Endodermal cell (in vitro differentiated cells): Measurements from ENCODE around the gene HUS1B. TPM values are rescaled to one million over a fixed set of nuclear protein-coding genes. Genes with fewer than 3 reads are reported as not detected.

Experiments
- DNase-seq: peaks from one replicate; pipeline ENCODE4 v3.0.0-alpha.2; 2017
- H3K27ac ChIP-seq: 2 replicates; pipeline ENCODE4 v1.5.1; 2013; ENCODE audit warnings: mild to moderate bottlenecking, low read depth, low read length, moderate library complexity
- H3K27me3 ChIP-seq: 2 replicates; pipeline ENCODE4 v1.6.1; 2013; ENCODE audit warnings: mild to moderate bottlenecking, low read length, moderate library complexity; ENCODE audit not compliant: insufficient read depth, control insufficient read depth, poor library complexity, severe bottlenecking
- H3K36me3 ChIP-seq: 2 replicates; pipeline ENCODE4 v1.7.0; 2013; ENCODE audit warnings: mild to moderate bottlenecking, low read length, moderate library complexity; ENCODE audit not compliant: control insufficient read depth, insufficient read depth
- H3K4me1 ChIP-seq: one replicate; pipeline ENCODE4 v1.7.0; 2013; ENCODE audit warnings: low read length; ENCODE audit not compliant: control insufficient read depth, insufficient read depth
- H3K4me3 ChIP-seq: 2 replicates; pipeline ENCODE4 v1.5.1; 2013; ENCODE audit warnings: mild to moderate bottlenecking, low read length, moderate library complexity
- H3K9ac ChIP-seq: 2 replicates; pipeline ENCODE4 v1.6.1; 2013; ENCODE audit warnings: mild to moderate bottlenecking, low read length, moderate library complexity; ENCODE audit not compliant: poor library complexity, severe bottlenecking; ENCODE audit errors: extremely low read depth
- H3K9me3 ChIP-seq: 2 replicates; pipeline ENCODE4 v1.6.1; 2013; ENCODE audit warnings: mild to moderate bottlenecking, low read length, moderate library complexity; ENCODE audit not compliant: control insufficient read depth
- H3K27ac Mint-ChIP-seq: 2 replicates; pipeline ENCODE4 v1.8.0; 2020; ENCODE audit warnings: mixed read lengths
- H3K27me3 Mint-ChIP-seq: 2 replicates; pipeline ENCODE4 v1.8.0; 2021; ENCODE audit warnings: mild to moderate bottlenecking, mixed read lengths; ENCODE audit not compliant: insufficient read depth
- H3K36me3 Mint-ChIP-seq: 2 replicates; pipeline ENCODE4 v1.8.0; 2020; ENCODE audit warnings: low read depth, mixed read lengths
- H3K4me1 Mint-ChIP-seq: 2 replicates; pipeline ENCODE4 v1.8.0; 2020; ENCODE audit warnings: mixed read lengths
- H3K4me3 Mint-ChIP-seq: 2 replicates; pipeline ENCODE4 v1.8.0; 2020; ENCODE audit warnings: mild to moderate bottlenecking, moderate library complexity, mixed read lengths
- H3K9me3 Mint-ChIP-seq: 2 replicates; pipeline ENCODE4 v1.8.0; 2020; ENCODE audit warnings: mild to moderate bottlenecking, mixed read lengths
- CTCF ChIP-seq: fragments of 200-600 bp; sonication (generic); conservative IDR thresholded peaks from 2 replicates; pipeline ENCODE4 v1.5.0; 2021; ENCODE audit warnings: antibody characterized with exemption, mild to moderate bottlenecking
- WGBS, 2 experiments: methylation state at CpG; one replicate each; pipeline versions ENCODE4 v1.1.5 to v1.1.7; 2013; ENCODE audit warnings: missing lambda C conversion rate in 2 of 2, mixed read lengths in 1 of 2; ENCODE audit not compliant: insufficient coverage in 1 of 2, insufficient read length in 1 of 2; 5-methylcytosine and 5-hydroxymethylcytosine counted together
- total RNA-seq, 2 donors: library from RNA; stranded (reverse); fragmentation: NEBNext Ultra II Directional in 1 of 2; extraction: Animal tissue kit (Norgen Biotek cat#: 25700) in 1 of 2; gene quantifications; 2 replicates in 1 of 2; 3 replicates in 1 of 2; pipeline ENCODE4 v1.2.1, GENCODE V29; 2021

Gene HUS1B
- total RNA-seq, 2 donors from 2014 or later: 1.0 to 1.1 TPM

DNA sequence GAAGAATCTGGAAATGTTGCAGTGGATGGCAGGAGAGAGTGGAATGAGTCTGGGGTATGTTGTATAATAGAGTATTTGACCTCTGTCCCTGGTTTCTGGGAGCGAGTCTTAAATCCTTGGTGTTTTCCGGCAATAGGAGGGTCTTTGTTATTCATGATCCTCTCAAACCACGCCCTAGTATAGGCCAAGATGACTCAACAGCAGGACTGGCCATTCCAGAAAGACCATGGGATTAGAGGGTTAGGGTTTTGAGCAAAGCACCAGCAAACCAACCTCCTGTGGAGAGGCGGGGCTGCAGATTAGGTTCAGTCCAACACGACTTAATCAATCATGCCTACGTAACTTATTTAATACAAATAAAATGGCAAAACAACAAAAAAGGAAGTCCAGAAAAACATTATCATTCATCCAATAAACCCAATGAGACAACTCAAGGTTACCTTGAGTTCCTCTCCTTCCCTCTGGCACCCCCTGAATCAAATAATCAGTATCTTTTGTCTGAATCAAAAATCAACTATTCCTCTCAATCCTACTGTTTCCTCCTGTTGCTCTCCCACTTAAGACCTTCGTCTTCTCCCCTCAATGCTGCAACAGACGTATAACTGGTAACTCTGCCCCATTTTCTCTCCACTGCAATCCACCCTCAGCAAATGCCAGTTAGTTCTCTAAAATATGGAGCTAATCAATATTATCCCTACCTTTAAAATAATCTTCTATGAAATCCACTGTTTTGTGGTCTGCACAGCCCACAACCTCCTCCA is 15.5 kb downstream of the HUS1B start:
- H3K36me3 Mint-ChIP-seq: peaks cover 24% of the 10 kb centered on the region
- H3K27ac Mint-ChIP-seq: no peak overlapping the region
- no peaks in the 10 kb centered on the region for H3K27me3 Mint-ChIP-seq
- H3K4me3 ChIP-seq: no peak overlapping the region
- no peak overlapping the region for H3K4me3 Mint-ChIP-seq
- peaks cover 8% of the 10 kb centered on the region for H3K9me3 Mint-ChIP-seq
- H3K4me1 Mint-ChIP-seq: no peaks in the 10 kb centered on the region
- H3K27ac ChIP-seq: no peak overlapping the region
- DNase-seq: no peak
- H3K9ac ChIP-seq: no peak overlapping the region
- H3K4me1 ChIP-seq: no peaks in the 10 kb centered on the region
- no peaks in the 10 kb centered on the region for H3K36me3 ChIP-seq
- H3K27me3 ChIP-seq: no peaks in the 10 kb centered on the region
- H3K9me3 ChIP-seq: peaks cover 9% of the 10 kb centered on the region
- TF ChIP-seq CTCF: no peak
- 96 to 97% methylated on average over 7 to 8 of the region's 8 CpGs for whole genome bisulfite sequencing, 2 experiments

DNA sequence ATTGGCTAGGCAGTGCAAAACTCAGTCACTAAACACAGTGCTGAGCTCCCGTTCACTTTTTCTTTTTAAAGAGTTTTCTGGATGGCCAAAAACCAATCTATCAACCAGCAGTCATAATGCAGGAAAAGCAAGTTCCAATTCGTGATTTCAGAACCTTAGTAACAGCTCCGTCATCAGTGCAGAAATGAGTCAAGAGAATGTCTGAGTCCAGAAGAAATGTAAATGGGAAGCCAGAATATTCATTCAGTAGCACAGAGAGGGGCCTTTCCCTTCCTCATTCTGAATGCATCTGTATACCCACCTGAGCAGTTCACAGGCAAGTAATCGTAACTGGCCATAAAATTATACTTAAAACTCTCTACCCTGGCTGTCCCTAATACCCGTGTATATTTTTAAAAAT is 20.4 kb downstream of the HUS1B start:
- Histone ChIP-seq H3K36me3 (peaks cover 10% of the 10 kb centered on the region), H3K27me3 (no peaks in the 10 kb centered on the region), H3K4me3 (no peak overlapping the region), H3K27ac (no peak overlapping the region), H3K4me1 (no peaks in the 10 kb centered on the region), H3K9ac (no peak overlapping the region), H3K9me3 (peaks cover under 1% of the 10 kb centered on the region)
- WGBS, 2 experiments: 88 to 100% methylated on average over 2 to 5 of the region's 5 CpGs
- Mint-ChIP-seq H3K27me3 (no peaks in the 10 kb centered on the region), H3K4me1 (no peaks in the 10 kb centered on the region), H3K36me3 (peaks cover 39% of the 10 kb centered on the region), H3K27ac (no peak overlapping the region), H3K4me3 (no peak overlapping the region), H3K9me3 (no peaks in the 10 kb centered on the region)
- no peak for DNase-seq
- TF ChIP-seq CTCF: no peak

DNA sequence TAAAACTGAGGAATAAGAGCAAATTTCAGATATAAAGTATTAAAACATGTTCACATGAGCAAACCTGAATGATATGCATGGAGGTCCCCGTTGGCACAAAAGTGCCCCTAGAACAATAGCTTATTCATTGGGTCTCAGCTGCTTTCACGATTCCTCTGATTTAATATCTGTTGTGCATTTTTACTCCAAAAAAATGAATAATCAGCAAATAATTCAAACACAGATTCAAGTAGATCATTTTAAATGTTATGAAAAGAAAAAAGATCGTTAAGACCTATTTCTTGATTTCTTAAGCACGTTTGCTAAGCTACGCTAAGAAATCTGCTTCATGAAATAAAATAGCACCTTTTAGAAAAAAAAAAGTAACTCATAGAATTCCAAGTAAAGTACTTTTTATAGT is 21.7 kb downstream of the HUS1B start:
- no peak for TF ChIP-seq CTCF
- Histone ChIP-seq H3K9me3 (no peaks in the 10 kb centered on the region), H3K4me1 (no peaks in the 10 kb centered on the region), H3K36me3 (peaks cover 18% of the 10 kb centered on the region), H3K27ac (no peak overlapping the region), H3K27me3 (no peaks in the 10 kb centered on the region), H3K4me3 (no peak overlapping the region), H3K9ac (no peak overlapping the region)
- 99 to 100% methylated on average over 1 to 5 of the region's 5 CpGs for WGBS, 2 experiments
- H3K9me3 Mint-ChIP-seq: no peaks in the 10 kb centered on the region
- H3K4me1 Mint-ChIP-seq: no peaks in the 10 kb centered on the region
- H3K27ac Mint-ChIP-seq: no peak overlapping the region
- H3K36me3 Mint-ChIP-seq: peaks cover 36% of the 10 kb centered on the region
- H3K27me3 Mint-ChIP-seq: no peaks in the 10 kb centered on the region
- DNase-seq: no peak
- no peak overlapping the region for H3K4me3 Mint-ChIP-seq
